PC-3 (cell line): Measurements from ENCODE around the gene ARHGAP24. TPM values are rescaled to one million over a fixed set of nuclear protein-coding genes. Genes with fewer than 3 reads are reported as not detected.

Source experiments
- ATAC-seq: fragments of 200-7000 bp; cut with Tn5 transposase; 2 replicates; pipeline ENCODE4 v1.9.1; 2020; ENCODE audit warnings: mild to moderate bottlenecking, moderate library complexity
- BruUV-seq: library from RNA; stranded (reverse); fragments of 400-500 nt; replicated peaks from 2 replicates; lab custom pipeline; 2021; lab: Mats Ljungman, UMichigan
- CTCF ChIA-PET: fragments of 300-600 bp; sonication (Branson Sonifier 250); formaldehyde crosslinking; loops from one replicate; lab custom pipeline; 2022; ENCODE audit warnings: antibody characterized with exemption; lab: Charles Lee
- POLR2A ChIA-PET: fragments of 300-600 bp; sonication (Branson Sonifier 250); formaldehyde crosslinking; loops from one replicate; lab custom pipeline; 2022; ENCODE audit warnings: antibody characterized with exemption; ENCODE audit not compliant: unreplicated experiment; lab: Charles Lee
- DNase-seq: peaks from one replicate; pipeline ENCODE4 v3.0.0-alpha.2; 2015
- H2AFZ ChIP-seq: fragments of 300-600 bp; sonication (generic); 2 replicates; pipeline ENCODE4 v1.6.0; 2016; ENCODE audit warnings: antibody characterized with exemption, low read length
- H3F3A ChIP-seq: fragments of 300-600 bp; sonication (generic); one replicate; pipeline ENCODE4 v1.6.0; 2017; ENCODE audit warnings: antibody characterized with exemption, low read length, control low read depth, mild to moderate bottlenecking; ENCODE audit not compliant: unreplicated experiment
- H3K27ac ChIP-seq: fragments of 300-600 bp; sonication (generic); 2 replicates; pipeline ENCODE4 v1.5.1; 2016; ENCODE audit warnings: mild to moderate bottlenecking, low read length
- H3K27me3 ChIP-seq: fragments of 300-600 bp; sonication (generic); 2 replicates; pipeline ENCODE4 v1.6.1; 2016; ENCODE audit warnings: low read length, mixed read lengths
- H3K36me3 ChIP-seq: fragments of 300-600 bp; sonication (generic); 2 replicates; pipeline ENCODE4 v1.6.1; 2016; ENCODE audit warnings: low read depth, mixed run types, low read length, mixed read lengths
- H3K4me1 ChIP-seq: fragments of 300-600 bp; sonication (generic); 2 replicates; pipeline ENCODE4 v1.5.1; 2016; ENCODE audit warnings: low read length; ENCODE audit not compliant: insufficient read depth
- H3K4me2 ChIP-seq: fragments of 300-600 bp; sonication (generic); 2 replicates; pipeline ENCODE4 v1.6.0; 2016; ENCODE audit warnings: low read length
- H3K4me3 ChIP-seq: fragments of 300-600 bp; sonication (generic); 2 replicates; pipeline ENCODE4 v1.5.1; 2016; ENCODE audit warnings: mild to moderate bottlenecking, low read length, mixed read lengths
- H3K79me2 ChIP-seq: fragments of 300-600 bp; sonication (generic); 2 replicates; pipeline ENCODE4 v1.6.1; 2017; ENCODE audit warnings: low read length, mixed read lengths
- H3K9ac ChIP-seq: fragments of 300-600 bp; sonication (generic); 2 replicates; pipeline ENCODE4 v1.6.0; 2016; ENCODE audit warnings: mild to moderate bottlenecking, low read length
- H3K9me2 ChIP-seq: fragments of 300-600 bp; sonication (generic); replicated peaks from 2 replicates; pipeline ENCODE4 v1.6.1; 2016; ENCODE audit warnings: mixed run types, low read length, mixed read lengths
- H3K9me3 ChIP-seq: fragments of 300-600 bp; sonication (generic); 2 replicates; pipeline ENCODE4 v1.6.1; 2016; ENCODE audit warnings: low read length, mixed read lengths
- H4K20me1 ChIP-seq: fragments of 300-600 bp; sonication (generic); 2 replicates; pipeline ENCODE4 v1.6.1; 2016; ENCODE audit warnings: low read length, mixed read lengths
- EZH2 ChIP-seq: fragments of 300-600 bp; sonication (generic); IDR thresholded peaks from one replicate; pipeline ENCODE4 v1.6.1; 2017; ENCODE audit warnings: antibody characterized with exemption, mild to moderate bottlenecking, low read length; ENCODE audit not compliant: unreplicated experiment
- EZH2phosphoT487 ChIP-seq: fragments of 300-600 bp; sonication (generic); IDR thresholded peaks from 2 replicates; pipeline ENCODE4 v1.6.1; 2018; ENCODE audit warnings: mild to moderate bottlenecking, antibody characterized with exemption, low read length, borderline replicate concordance
- intact Hi-C: fragments of 100-400 bp; cut with micrococcal nuclease; formaldehyde crosslinking; loops from 2 replicates; pipeline ENCODE4 v1.9.0; 2023
- total RNA-seq: library from RNA; depleted of rRNA; stranded (reverse); fragments of >200 nt; gene quantifications from 2 replicates; pipeline ENCODE4 v1.2.3, GENCODE V29; 2014
- TF ChIP-seq, protein P1 (sequence below): fragments of 300-600 bp; sonication (generic); conservative IDR thresholded peaks from 2 replicates; pipeline ENCODE4 v1.5.1; 2017; ENCODE audit warnings: antibody characterized with exemption, low read depth, mild to moderate bottlenecking, low read length

ARHGAP24 gene
- total RNA-seq, 1 experiment from 2014 or later: 7.4 TPM

GRCh38 chr4:85925071-85925470 is 450.1 kb downstream of the ARHGAP24 start:
- no peak overlapping the region for H2AFZ ChIP-seq
- H3K9me2 ChIP-seq: no peaks in the 10 kb centered on the region
- TF ChIP-seq EZH2phosphoT487 (no peak), EZH2 (no peak)
- TF ChIP-seq, protein P1, sequence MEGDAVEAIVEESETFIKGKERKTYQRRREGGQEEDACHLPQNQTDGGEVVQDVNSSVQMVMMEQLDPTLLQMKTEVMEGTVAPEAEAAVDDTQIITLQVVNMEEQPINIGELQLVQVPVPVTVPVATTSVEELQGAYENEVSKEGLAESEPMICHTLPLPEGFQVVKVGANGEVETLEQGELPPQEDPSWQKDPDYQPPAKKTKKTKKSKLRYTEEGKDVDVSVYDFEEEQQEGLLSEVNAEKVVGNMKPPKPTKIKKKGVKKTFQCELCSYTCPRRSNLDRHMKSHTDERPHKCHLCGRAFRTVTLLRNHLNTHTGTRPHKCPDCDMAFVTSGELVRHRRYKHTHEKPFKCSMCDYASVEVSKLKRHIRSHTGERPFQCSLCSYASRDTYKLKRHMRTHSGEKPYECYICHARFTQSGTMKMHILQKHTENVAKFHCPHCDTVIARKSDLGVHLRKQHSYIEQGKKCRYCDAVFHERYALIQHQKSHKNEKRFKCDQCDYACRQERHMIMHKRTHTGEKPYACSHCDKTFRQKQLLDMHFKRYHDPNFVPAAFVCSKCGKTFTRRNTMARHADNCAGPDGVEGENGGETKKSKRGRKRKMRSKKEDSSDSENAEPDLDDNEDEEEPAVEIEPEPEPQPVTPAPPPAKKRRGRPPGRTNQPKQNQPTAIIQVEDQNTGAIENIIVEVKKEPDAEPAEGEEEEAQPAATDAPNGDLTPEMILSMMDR: no peak
- H4K20me1 ChIP-seq: no peaks in the 10 kb centered on the region
- no peak overlapping the region for H3K4me3 ChIP-seq
- no peaks in the 10 kb centered on the region for H3F3A ChIP-seq
- ChIA-PET CTCF (no interaction called here), POLR2A (no interaction called here)
- DNase-seq: no peak
- H3K9ac ChIP-seq: no peak overlapping the region
- H3K27ac ChIP-seq: no peak overlapping the region
- H3K36me3 ChIP-seq: no peaks in the 10 kb centered on the region
- no TSS peak for BruUV-seq
- H3K4me1 ChIP-seq: no peaks in the 10 kb centered on the region
- H3K9me3 ChIP-seq: no peaks in the 10 kb centered on the region
- no peaks in the 10 kb centered on the region for H3K27me3 ChIP-seq
- intact Hi-C loops: no loop called here
- H3K4me2 ChIP-seq: no peak overlapping the region
- no peak for ATAC-seq
- H3K79me2 ChIP-seq: no peaks in the 10 kb centered on the region

- Histone ChIP-seq H2AFZ (no peak overlapping the region), H3K27ac (no peak overlapping the region), H3K27me3 (no peaks in the 10 kb centered on the region), H3K4me1 (no peaks in the 10 kb centered on the region), H3K9ac (no peak overlapping the region), H3K79me2 (no peaks in the 10 kb centered on the region), H3F3A (no peaks in the 10 kb centered on the region), H3K4me2 (0 out of 2 replicates have a peak overlapping the region, but pooled peaks have one; percentile 28), H3K36me3 (no peaks in the 10 kb centered on the region), H3K4me3 (no peak overlapping the region), H4K20me1 (no peaks in the 10 kb centered on the region), H3K9me2 (no peaks in the 10 kb centered on the region), H3K9me3 (no peaks in the 10 kb centered on the region)
- TF ChIP-seq EZH2 (no peak), EZH2phosphoT487 (no peak)
- TF ChIP-seq, protein P1: no peak
- intact Hi-C loops: no loop called here
- DNase-seq (no peak), ATAC-seq (no peak)
- POLR2A ChIA-PET: no interaction called here
- BruUV-seq: no TSS peak
- CTCF ChIA-PET: no interaction called here
Observed at GRCh38 chr4:85928775-85929591, 454.0 kb downstream of the ARHGAP24 start.
